B cell (primary cell): ENCODE measurements around the gene LANCL2. TPM values are rescaled to one million over a fixed set of nuclear protein-coding genes. Genes with fewer than 3 reads are reported as not detected.
A peak's percentile ranks its signal among the peaks of the same experiment; 100 is the strongest.

Source experiments
- ATAC-seq: fragments of 200-7000 bp; cut with Tn5 transposase; one replicate; pipeline ENCODE4 v1.10.0; 2021; ENCODE audit warnings: low read depth, mild to moderate bottlenecking, moderate number of reproducible peaks, moderate library complexity
- CTCF ChIA-PET: fragments of 350-600 bp; sonication (Branson Sonifier 250); formaldehyde crosslinking; loops from one replicate; lab custom pipeline; 2021; ENCODE audit warnings: antibody characterized with exemption, inconsistent platforms; lab: Charles Lee
- POLR2A ChIA-PET: fragments of 350-600 bp; sonication (Branson Sonifier 250); formaldehyde crosslinking; loops from one replicate; lab custom pipeline; 2021; ENCODE audit warnings: antibody characterized with exemption; lab: Charles Lee
- DNase-seq: peaks from one replicate; pipeline ENCODE4 v3.0.0; 2013
- H2AFZ ChIP-seq: 2 replicates; pipeline ENCODE4 v1.6.1; 2012; ENCODE audit warnings: mild to moderate bottlenecking, low read depth, low read length; ENCODE audit not compliant: insufficient read depth, poor library complexity, severe bottlenecking
- H3K27ac ChIP-seq, 2 donors: 1 replicate in 1 of 2; 2 replicates in 1 of 2; pipeline ENCODE4 v1.5.1; 2012 to 2013; ENCODE audit warnings: low read length in 2 of 2, mild to moderate bottlenecking in 2 of 2, moderate library complexity in 1 of 2
- H3K27me3 ChIP-seq, 4 experiments: fragments of 200-600 bp in 1 of 4; sonication (generic) in 1 of 4; replicated peaks in 1 of 4; 1 replicate in 2 of 4; 2 replicates in 2 of 4; pipeline versions ENCODE4 v1.6.1 to v1.7.0; 2013 to 2016; ENCODE audit warnings: low read length in 3 of 4, mild to moderate bottlenecking in 2 of 4, mixed read lengths in 1 of 4, moderate library complexity in 1 of 4; ENCODE audit not compliant: insufficient read depth in 4 of 4, control insufficient read depth in 3 of 4; ENCODE audit errors: control extremely low read depth in 1 of 4
- H3K36me3 ChIP-seq, 2 experiments: replicated peaks in 1 of 2; 1 replicate in 1 of 2; 2 replicates in 1 of 2; pipeline versions ENCODE4 v1.6.1 to v1.7.1; 2013; ENCODE audit warnings: low read length in 1 of 2; ENCODE audit not compliant: insufficient read depth in 2 of 2, control insufficient read depth in 1 of 2; ENCODE audit errors: control extremely low read depth in 1 of 2, extremely low read depth in 1 of 2
- H3K4me1 ChIP-seq, 2 donors: fragments of 200-600 bp in 1 of 2; sonication (generic) in 1 of 2; 1 replicate in 1 of 2; 2 replicates in 1 of 2; pipeline versions ENCODE4 v1.5.1 to v1.6.1; 2013 to 2017; ENCODE audit warnings: low read length in 2 of 2; ENCODE audit not compliant: control insufficient read depth in 2 of 2, insufficient read depth in 2 of 2
- H3K4me2 ChIP-seq: replicated peaks from 2 replicates; pipeline ENCODE3; 2012; ENCODE audit warnings: mild to moderate bottlenecking, low read depth, low read length; ENCODE audit not compliant: poor library complexity, severe bottlenecking
- H3K4me3 ChIP-seq, 5 experiments: fragments of 200-600 bp in 1 of 5; sonication (generic) in 1 of 5; 1 replicate in 3 of 5; 2 replicates in 2 of 5; pipeline versions ENCODE4 v1.5.1 to v1.7.0; 2011 to 2016; ENCODE audit warnings: low read length in 4 of 5, mild to moderate bottlenecking in 4 of 5, low read depth in 2 of 5, control low read depth in 1 of 5, moderate library complexity in 1 of 5; ENCODE audit not compliant: insufficient read depth in 1 of 5; ENCODE audit errors: control extremely low read depth in 1 of 5, extremely low read depth in 1 of 5
- H3K79me2 ChIP-seq: fragments of 200-600 bp; sonication (generic); one replicate; pipeline ENCODE4 v1.6.0; 2016; ENCODE audit warnings: low read length; ENCODE audit not compliant: control insufficient read depth, insufficient read depth
- H3K9ac ChIP-seq: fragments of 200-600 bp; sonication (generic); 2 replicates; pipeline ENCODE4 v1.6.1; 2017; ENCODE audit warnings: mild to moderate bottlenecking, low read length, moderate library complexity
- H3K9me3 ChIP-seq, 3 donors: one replicate each; pipeline versions ENCODE4 v1.6.1 to v1.7.1; 2013; ENCODE audit warnings: low read length in 2 of 3; ENCODE audit not compliant: control insufficient read depth in 2 of 3, insufficient read depth in 1 of 3; ENCODE audit errors: control extremely low read depth in 1 of 3
- H4K20me1 ChIP-seq: 2 replicates; pipeline ENCODE4 v1.6.0; 2012; ENCODE audit warnings: mild to moderate bottlenecking, low read length; ENCODE audit not compliant: insufficient read depth, control insufficient read depth, poor library complexity, severe bottlenecking
- H3K27ac Mint-ChIP-seq: one replicate; pipeline ENCODE4 v1.8.0; 2021; ENCODE audit warnings: mixed read lengths
- H3K27me3 Mint-ChIP-seq: one replicate; pipeline ENCODE4 v1.8.0; 2021; ENCODE audit warnings: mixed read lengths
- H3K4me1 Mint-ChIP-seq: one replicate; pipeline ENCODE4 v1.8.0; 2021; ENCODE audit warnings: mixed read lengths
- H3K4me3 Mint-ChIP-seq: one replicate; pipeline ENCODE4 v1.8.0; 2021; ENCODE audit warnings: mixed read lengths
- H3K9me3 Mint-ChIP-seq: one replicate; pipeline ENCODE4 v1.8.0; 2022; ENCODE audit warnings: mixed read lengths; ENCODE audit not compliant: insufficient read depth
- EZH2 ChIP-seq: IDR thresholded peaks from 2 replicates; pipeline ENCODE4 v1.6.1; 2012; ENCODE audit warnings: borderline replicate concordance, low read depth, mild to moderate bottlenecking, moderate library complexity, low read length; ENCODE audit not compliant: insufficient read depth, poor library complexity, severe bottlenecking
- WGBS: methylation state at CpG from one replicate; pipeline ENCODE4 v1.1.5; 2013; ENCODE audit warnings: missing lambda C conversion rate; ENCODE audit not compliant: insufficient coverage; 5-methylcytosine and 5-hydroxymethylcytosine counted together
- intact Hi-C: fragments of 100-400 bp; cut with micrococcal nuclease; formaldehyde crosslinking; loops from one replicate; pipeline ENCODE4 v1.10.0; 2022
- polyA plus RNA-seq: library from polyadenylated mRNA; depleted of rRNA; stranded (reverse); fragments of >200 nt; gene quantifications from 2 replicates; pipeline ENCODE4 v1.2.3, GENCODE V29; 2012
- total RNA-seq, 2 donors: library from RNA; stranded (reverse); fragments of 120-200 nt in 1 of 2; gene quantifications; 1 replicate in 1 of 2; 2 replicates in 1 of 2; pipeline versions ENCODE4 v1.2.3 to v1.2.4, GENCODE V29; 2013 to 2022
- TF ChIP-seq, protein P1 (sequence below): fragments of 200-600 bp; IDR thresholded peaks from one replicate; pipeline ENCODE4 v1.8.0; 2022; ENCODE audit warnings: antibody characterized with exemption, mild to moderate bottlenecking

Gene LANCL2
- total and polyA plus RNA-seq, 2 donors (not counting 1 experiment from before 2014, with no cell fraction given) = 3.5 to 8.1 TPM

DNA sequence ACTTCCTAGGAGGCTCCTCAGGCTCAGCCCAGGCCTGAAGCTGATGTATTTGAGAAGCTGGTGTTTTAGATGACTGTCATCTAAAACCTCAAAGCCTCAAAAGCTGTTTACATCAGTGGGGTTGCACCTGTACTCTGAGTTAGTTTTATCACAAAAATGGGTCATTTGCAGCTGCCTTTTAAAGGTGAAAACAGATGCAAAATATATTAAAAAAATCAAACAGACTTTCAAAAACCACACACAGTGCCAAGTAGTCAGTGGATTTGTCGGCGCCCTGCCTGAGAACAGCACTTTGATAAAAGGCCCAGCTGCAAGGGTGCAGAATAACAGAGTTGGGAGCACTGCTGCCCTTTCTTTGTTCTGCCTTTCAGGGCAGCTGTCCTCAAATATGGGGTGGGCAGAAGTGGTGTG is 104.1 kb downstream of the LANCL2 start:
- WGBS = no CpG with 5 or more reads among the region's 2 CpGs
- Histone ChIP-seq H3K4me1 (peaks cover 4 to 23% of the 10 kb centered on the region in 2 donors), H3K9ac (no peak overlapping the region), H3K27ac (peak overlapping the region in 1 of 2 donors; percentile 16), H3K4me3 (no peak overlapping the region), H3K4me2 (no peak overlapping the region), H2AFZ (no peak overlapping the region), H3K79me2 (no peaks in the 10 kb centered on the region), H3K9me3 (peaks cover 0 to 5% (median 0%) of the 10 kb centered on the region in 3 donors), H4K20me1 (peaks cover 13% of the 10 kb centered on the region), H3K36me3 (peaks cover 0 to 69% of the 10 kb centered on the region in 2 experiments), H3K27me3 (no peaks in the 10 kb centered on the region)
- Mint-ChIP-seq H3K4me3 (no peak overlapping the region), H3K27ac (peak overlapping the region; percentile 68), H3K4me1 (peaks cover 21% of the 10 kb centered on the region), H3K9me3 (no peaks in the 10 kb centered on the region), H3K27me3 (no peaks in the 10 kb centered on the region)
- DNase-seq (no peak), ATAC-seq (peak; percentile 56)
- no peak for TF ChIP-seq EZH2
- TF ChIP-seq, protein P1, sequence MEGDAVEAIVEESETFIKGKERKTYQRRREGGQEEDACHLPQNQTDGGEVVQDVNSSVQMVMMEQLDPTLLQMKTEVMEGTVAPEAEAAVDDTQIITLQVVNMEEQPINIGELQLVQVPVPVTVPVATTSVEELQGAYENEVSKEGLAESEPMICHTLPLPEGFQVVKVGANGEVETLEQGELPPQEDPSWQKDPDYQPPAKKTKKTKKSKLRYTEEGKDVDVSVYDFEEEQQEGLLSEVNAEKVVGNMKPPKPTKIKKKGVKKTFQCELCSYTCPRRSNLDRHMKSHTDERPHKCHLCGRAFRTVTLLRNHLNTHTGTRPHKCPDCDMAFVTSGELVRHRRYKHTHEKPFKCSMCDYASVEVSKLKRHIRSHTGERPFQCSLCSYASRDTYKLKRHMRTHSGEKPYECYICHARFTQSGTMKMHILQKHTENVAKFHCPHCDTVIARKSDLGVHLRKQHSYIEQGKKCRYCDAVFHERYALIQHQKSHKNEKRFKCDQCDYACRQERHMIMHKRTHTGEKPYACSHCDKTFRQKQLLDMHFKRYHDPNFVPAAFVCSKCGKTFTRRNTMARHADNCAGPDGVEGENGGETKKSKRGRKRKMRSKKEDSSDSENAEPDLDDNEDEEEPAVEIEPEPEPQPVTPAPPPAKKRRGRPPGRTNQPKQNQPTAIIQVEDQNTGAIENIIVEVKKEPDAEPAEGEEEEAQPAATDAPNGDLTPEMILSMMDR = no peak
- CTCF ChIA-PET = interaction anchor here (1.0 to 2.6 kb wide), 6 partner anchors 10 to 172 kb away, joined by 3 to 9 read pairs (median 4); no protein-coding TSS in a partner anchor
- intact Hi-C loops = no loop called here
- POLR2A ChIA-PET = no interaction called here

DNA sequence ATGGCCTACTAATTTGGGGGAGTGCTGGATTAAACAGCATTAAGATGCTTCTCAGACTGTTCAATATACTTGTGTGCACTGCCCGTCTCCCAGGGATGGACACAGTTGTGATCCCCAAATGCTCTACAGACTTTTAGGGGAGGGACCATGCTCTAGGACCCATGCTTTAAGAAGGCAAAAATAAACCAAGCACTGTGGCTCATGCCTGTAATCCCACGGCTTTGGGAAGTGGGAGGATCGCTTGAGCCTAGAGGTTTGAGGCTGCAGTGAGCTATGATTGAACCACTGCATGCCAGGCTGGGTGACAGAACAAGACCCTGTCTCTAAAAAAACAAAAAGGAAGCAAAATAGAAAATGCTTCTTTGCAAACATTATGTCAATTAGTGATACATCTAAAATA is 104.6 kb downstream of the LANCL2 start:
- peaks cover 0 to 69% of the 10 kb centered on the region in 2 experiments for H3K36me3 ChIP-seq
- H3K4me3 Mint-ChIP-seq = no peak overlapping the region
- H3K4me1 Mint-ChIP-seq = peaks cover 23% of the 10 kb centered on the region
- no peaks in the 10 kb centered on the region for H3K79me2 ChIP-seq
- no peak overlapping the region for H3K9ac ChIP-seq
- H3K27me3 Mint-ChIP-seq = no peaks in the 10 kb centered on the region
- H2AFZ ChIP-seq = no peak overlapping the region
- H3K9me3 ChIP-seq = peaks cover 0 to 1% (median 0%) of the 10 kb centered on the region in 3 donors
- POLR2A ChIA-PET = no interaction called here
- intact Hi-C loops = no loop called here
- 89% methylated on average over 2 of the region's 3 CpGs for WGBS
- H3K27me3 ChIP-seq = no peaks in the 10 kb centered on the region
- no peak overlapping the region for H3K4me2 ChIP-seq
- DNase-seq = no peak
- H3K27ac ChIP-seq = peak overlapping the region in 1 of 2 donors; percentile 16
- no peak overlapping the region for H3K4me3 ChIP-seq
- H3K4me1 ChIP-seq = peaks cover 4 to 23% of the 10 kb centered on the region in 2 donors
- TF ChIP-seq EZH2 = no peak
- TF ChIP-seq, protein P1 = no peak
- CTCF ChIA-PET = interaction anchor here (1.0 to 1.8 kb wide), 5 partner anchors 9 to 171 kb away, joined by 3 to 6 read pairs (median 3); no protein-coding TSS in a partner anchor
- peak overlapping the region; percentile 68 for H3K27ac Mint-ChIP-seq
- H3K9me3 Mint-ChIP-seq = no peaks in the 10 kb centered on the region
- H4K20me1 ChIP-seq = peaks cover 13% of the 10 kb centered on the region
- ATAC-seq = no peak
